ENCODE results near the gene RAB11FIP5.

DNA sequence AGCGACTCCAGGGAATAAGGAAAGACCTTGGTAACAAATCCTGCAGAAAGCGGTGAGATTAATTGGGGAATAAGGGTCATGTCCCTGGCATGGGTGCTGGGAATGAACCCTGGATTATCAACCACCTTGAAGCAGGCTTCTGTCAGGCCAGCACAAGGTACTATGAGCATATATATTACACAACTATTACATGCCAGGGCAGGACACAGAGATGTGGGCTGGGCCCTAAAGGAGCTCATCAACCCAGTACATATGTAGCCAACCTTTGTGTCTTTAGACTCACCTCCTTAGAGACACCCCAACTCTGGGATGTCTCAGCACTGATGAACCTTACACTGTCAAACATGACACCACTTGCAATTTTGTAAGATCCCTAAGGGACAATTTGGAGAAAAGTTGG is 44.6 kb downstream of the RAB11FIP5 start:
- no peak for TF ChIP-seq POLR2A (IDR thresholded peaks at IDR 0.05; ENCODE audit: low read depth, low read length)
- no peak for TF ChIP-seq MYC (IDR thresholded peaks at IDR 0.05; ENCODE audit: low read depth, low read length)
- TF ChIP-seq, protein P1, sequence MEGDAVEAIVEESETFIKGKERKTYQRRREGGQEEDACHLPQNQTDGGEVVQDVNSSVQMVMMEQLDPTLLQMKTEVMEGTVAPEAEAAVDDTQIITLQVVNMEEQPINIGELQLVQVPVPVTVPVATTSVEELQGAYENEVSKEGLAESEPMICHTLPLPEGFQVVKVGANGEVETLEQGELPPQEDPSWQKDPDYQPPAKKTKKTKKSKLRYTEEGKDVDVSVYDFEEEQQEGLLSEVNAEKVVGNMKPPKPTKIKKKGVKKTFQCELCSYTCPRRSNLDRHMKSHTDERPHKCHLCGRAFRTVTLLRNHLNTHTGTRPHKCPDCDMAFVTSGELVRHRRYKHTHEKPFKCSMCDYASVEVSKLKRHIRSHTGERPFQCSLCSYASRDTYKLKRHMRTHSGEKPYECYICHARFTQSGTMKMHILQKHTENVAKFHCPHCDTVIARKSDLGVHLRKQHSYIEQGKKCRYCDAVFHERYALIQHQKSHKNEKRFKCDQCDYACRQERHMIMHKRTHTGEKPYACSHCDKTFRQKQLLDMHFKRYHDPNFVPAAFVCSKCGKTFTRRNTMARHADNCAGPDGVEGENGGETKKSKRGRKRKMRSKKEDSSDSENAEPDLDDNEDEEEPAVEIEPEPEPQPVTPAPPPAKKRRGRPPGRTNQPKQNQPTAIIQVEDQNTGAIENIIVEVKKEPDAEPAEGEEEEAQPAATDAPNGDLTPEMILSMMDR (IDR thresholded peaks at IDR 0.05; ENCODE audit: extremely low read depth in 1 of 2, insufficient read depth in 1 of 2, low read depth in 1 of 2, low read length in 2 of 2): no peak
- no peak for TF ChIP-seq POLR2AphosphoS5 (IDR thresholded peaks at IDR 0.05; ENCODE audit: insufficient read depth, low read depth, low read length)
